A549 (cell line): ENCODE data around the gene SHCBP1. TPM values are rescaled to one million over a fixed set of nuclear protein-coding genes. Genes with fewer than 3 reads are reported as not detected.
"Not testable (repeated sequence)": the region's sequence is repeated elsewhere in the genome, so short reads cannot be mapped to it uniquely, and the experiment has no call there.

ENCODE experiments used
- ATAC-seq, 2 experiments: fragments of 200-7000 bp in 1 of 2; fragments of >200 bp in 1 of 2; cut with Nextera tagmentation in 1 of 2; cut with Tn5 transposase in 1 of 2; 3 replicates each; pipeline versions ENCODE4 v1.8.0 to v1.9.1; 2018 to 2020; ENCODE audit warnings: mild to moderate bottlenecking in 1 of 2, moderate library complexity in 1 of 2
- CTCF ChIA-PET: fragments of 300-600 bp; sonication (Branson Sonifier 250); formaldehyde crosslinking; extraction: SDS; loops from one replicate; lab custom pipeline; 2021; ENCODE audit warnings: antibody characterized with exemption, inconsistent platforms; lab: Yijun Ruan, JAX
- POLR2A ChIA-PET: fragments of 350-600 bp; formaldehyde crosslinking; extraction: SDS; loops from one replicate; lab custom pipeline; 2021; ENCODE audit warnings: antibody characterized with exemption, inconsistent platforms; lab: Yijun Ruan, JAX
- DNase-seq, 2 experiments: peaks; one replicate each; pipeline versions ENCODE4 v3.0.0 to v3.0.0-alpha.2; 2011 to 2016; ENCODE audit warnings: low read depth in 1 of 2, low spot score in 1 of 2
- FAIRE-seq: peaks from 2 replicates; lab custom pipeline; 2011; peaks lifted over from hg19 to GRCh38; lab: Jason Lieb, UNC
- H3K27ac ChIP-seq, 2 experiments: fragments of >200 bp; sonication (Bioruptor Twin); formaldehyde crosslinking; 3 replicates each; pipeline ENCODE4 v1.5.1; 2016 to 2017
- H3K4me1 ChIP-seq: fragments of >200 bp; sonication (Bioruptor Twin); formaldehyde crosslinking; 3 replicates; pipeline ENCODE4 v1.6.1; 2016
- H3K4me2 ChIP-seq: fragments of >200 bp; sonication (Bioruptor Twin); formaldehyde crosslinking; 3 replicates; pipeline ENCODE4 v1.6.1; 2016
- H3K4me3 ChIP-seq: fragments of >200 bp; sonication (Bioruptor Twin); formaldehyde crosslinking; 3 replicates; pipeline ENCODE4 v1.5.1; 2016
- H3K9me3 ChIP-seq: fragments of >200 bp; sonication (Bioruptor Twin); formaldehyde crosslinking; 3 replicates; pipeline ENCODE4 v1.6.1; 2016
- BCL3 ChIP-seq: fragments of >200 bp; sonication (Bioruptor Twin); formaldehyde crosslinking; IDR thresholded peaks from 3 replicates; pipeline ENCODE4 v1.6.1; 2016
- CEBPB ChIP-seq, 2 experiments: fragments of >200 bp in 1 of 2; sonication (Bioruptor Twin) in 1 of 2; formaldehyde crosslinking in 1 of 2; IDR thresholded peaks; 2 replicates each; pipeline ENCODE4 v1.6.1; 2012 to 2016
- CHD4 ChIP-seq: fragments of 200-600 bp; sonication (generic); IDR thresholded peaks from 2 replicates; pipeline ENCODE4 v1.6.1; 2016; ENCODE audit warnings: antibody characterized with exemption, mild to moderate bottlenecking, borderline replicate concordance
- CTCF ChIP-seq: fragments of >200 bp; sonication (Bioruptor Twin); formaldehyde crosslinking; IDR thresholded peaks from 3 replicates; pipeline ENCODE4 v1.5.1; 2016
- E2F6 ChIP-seq: IDR thresholded peaks from 2 replicates; pipeline ENCODE4 v1.6.1; 2012; ENCODE audit warnings: low read depth, borderline replicate concordance
- HDAC2 ChIP-seq: fragments of 200-600 bp; sonication (generic); IDR thresholded peaks from 2 replicates; pipeline ENCODE4 v1.6.1; 2016
- HEYL ChIP-seq: fragments of 250-450 bp; sonication (Bioruptor Pico); IDR thresholded peaks from 2 replicates; pipeline ENCODE4 v1.8.0; 2021; ENCODE audit warnings: mild to moderate bottlenecking, moderate library complexity
- HMGXB4 ChIP-seq: fragments of 250-450 bp; sonication (Bioruptor Pico); IDR thresholded peaks from 2 replicates; pipeline ENCODE4 v1.5.0; 2021; ENCODE audit warnings: mild to moderate bottlenecking, moderate library complexity, borderline replicate concordance
- HOXB5 ChIP-seq: fragments of 250-450 bp; sonication (Bioruptor Pico); IDR thresholded peaks from 2 replicates; pipeline ENCODE4 v1.5.0; 2020; ENCODE audit warnings: mild to moderate bottlenecking, moderate library complexity
- KDM1A ChIP-seq: fragments of 200-600 bp; sonication (generic); IDR thresholded peaks from 2 replicates; pipeline ENCODE4 v1.6.1; 2016; ENCODE audit warnings: low read depth, mild to moderate bottlenecking
- KDM5A ChIP-seq: fragments of 200-600 bp; sonication (generic); IDR thresholded peaks from 2 replicates; pipeline ENCODE4 v1.6.1; 2016; ENCODE audit warnings: antibody characterized with exemption, mild to moderate bottlenecking
- MAFK ChIP-seq: fragments of 450-650 bp; IDR thresholded peaks from 2 replicates; pipeline ENCODE4 v1.6.1; 2014; ENCODE audit not compliant: partially characterized antibody
- MAX ChIP-seq: IDR thresholded peaks from 2 replicates; pipeline ENCODE4 v1.6.1; 2012
- MYC ChIP-seq: IDR thresholded peaks from 2 replicates; pipeline ENCODE4 v1.6.1; 2012; ENCODE audit warnings: mild to moderate bottlenecking, inconsistent platforms, low read length, improper control_type of control experiment, borderline replicate concordance
- NPAS2 ChIP-seq: fragments of 250-450 bp; sonication (Bioruptor Pico); IDR thresholded peaks from 2 replicates; pipeline ENCODE4 v1.8.0; 2022; ENCODE audit warnings: mild to moderate bottlenecking, moderate library complexity, borderline replicate concordance
- NR3C1 ChIP-seq: fragments of >200 bp; sonication (Bioruptor Twin); formaldehyde crosslinking; IDR thresholded peaks from 3 replicates; pipeline ENCODE4 v1.6.1; 2017
- POLR2AphosphoS2 ChIP-seq: conservative IDR thresholded peaks from 2 replicates; pipeline ENCODE4 v1.6.1; 2012; ENCODE audit warnings: low read length, improper control_type of control experiment, inconsistent platforms
- RAD21 ChIP-seq, 2 experiments: fragments of >200 bp in 1 of 2; sonication (Bioruptor Twin) in 1 of 2; formaldehyde crosslinking in 1 of 2; IDR thresholded peaks in 1 of 2; conservative IDR thresholded peaks in 1 of 2; 2 replicates in 1 of 2; 3 replicates in 1 of 2; pipeline ENCODE4 v1.6.1; 2012 to 2018; ENCODE audit warnings: inconsistent platforms in 1 of 2
- RCOR1 ChIP-seq: fragments of 150-350 bp; IDR thresholded peaks from 2 replicates; pipeline ENCODE4 v1.6.1; 2014; ENCODE audit warnings: antibody characterized with exemption, low read length, low read depth
- REST ChIP-seq: fragments of 200-600 bp; sonication (generic); IDR thresholded peaks from 2 replicates; pipeline ENCODE4 v1.6.1; 2016; ENCODE audit warnings: antibody characterized with exemption, mild to moderate bottlenecking, moderate library complexity
- SMC3 ChIP-seq: fragments of >200 bp; sonication (Bioruptor Twin); formaldehyde crosslinking; IDR thresholded peaks from 3 replicates; pipeline ENCODE4 v1.6.1; 2018; ENCODE audit warnings: inconsistent platforms
- WGBS: methylation state at CpG from one replicate; pipeline ENCODE4 v1.1.6; 2017; ENCODE audit errors: missing lambda C conversion rate; 5-methylcytosine and 5-hydroxymethylcytosine counted together
- polyA plus RNA-seq, 4 experiments: library from polyadenylated mRNA; depleted of rRNA in 3 of 4; stranded (reverse); fragments of >200 nt; fragmentation: RNase III in 1 of 4; extraction: RNeasy Plus Mini Kit Qiagen cat#74134 plus additional on column Dnase treatment in 1 of 4; gene quantifications; 2 replicates in 3 of 4; 3 replicates in 1 of 4; pipeline ENCODE4 v1.2.3, GENCODE V29; 2011 to 2017

The SHCBP1 gene
- polyA plus RNA-seq, 2 of the 4 experiments (the other 2 are of a cell fraction): 46.0 to 53.6 TPM

- DNase-seq: peak; percentile 7 to 77
- TF ChIP-seq MAX (0 out of 2 replicates have a peak, but pooled peaks have one; percentile 41), RAD21 (conservative IDR thresholded peaks at IDR 0.05 in 1 of 2, IDR thresholded peaks at IDR 0.05 in 1 of 2) (peak; percentile 69 to 82), CTCF (peak; percentile 67), SMC3 (peak; percentile 74)
- H3K27ac ChIP-seq, POLR2A ChIA-PET, FAIRE-seq, H3K9me3 ChIP-seq, H3K4me1 ChIP-seq, H3K4me3 ChIP-seq: not testable (repeated sequence)
- ATAC-seq: peak; percentile 83 to 90
- CTCF ChIA-PET: interaction anchor here (0.6 to 10.7 kb wide), 16 partner anchors 8 to 75 kb away, joined by 3 to 117 read pairs (median 4); partner anchors contain the start of gene SHCBP1
- peak overlapping the region; percentile 66 for H3K4me2 ChIP-seq
- WGBS: 21% methylated on average over 14 of the region's 14 CpGs
These were observed 66.7 kb downstream of the SHCBP1 start for GRCh38 chr16:46554435-46554834.

GRCh38 chr16:46549477-46549876 is 71.7 kb downstream of the SHCBP1 start:
- no peak overlapping the region for H3K27ac ChIP-seq
- no peak for ATAC-seq
- TF ChIP-seq MAFK (no peak), POLR2AphosphoS2 (no peak), CHD4 (no peak), HDAC2 (no peak), RCOR1 (no peak), HMGXB4 (CRISPR knock-in tag) (no peak), CEBPB (IDR thresholded peaks at IDR 0.05) (no peak), NR3C1 (no peak), HEYL (CRISPR knock-in tag) (no peak), E2F6 (no peak), KDM5A (no peak), CTCF (no peak), MYC (no peak), KDM1A (no peak), BCL3 (no peak), NPAS2 (CRISPR knock-in tag) (no peak), HOXB5 (CRISPR knock-in tag) (no peak), REST (no peak)
- TF ChIP-seq, all 56 proteins: peak for 0
- ChIA-PET CTCF (interaction anchor here (10.7 kb wide), 1 partner anchor 57 kb away, joined by 117 read pairs; no protein-coding TSS in a partner anchor), POLR2A (no interaction called here)
- no peak for FAIRE-seq
- H3K9me3 ChIP-seq: no peaks in the 10 kb centered on the region
- no peak overlapping the region for H3K4me3 ChIP-seq
- H3K4me1 ChIP-seq: no peaks in the 10 kb centered on the region
- no peak overlapping the region for H3K4me2 ChIP-seq
- DNase-seq: no peak
- 17% methylated on average over 3 of the region's 3 CpGs for WGBS
